GM12801 (cell line): Measurements from ENCODE around the gene TPCN2.

Experiments
- TF ChIP-seq, protein P1 (sequence below): IDR thresholded peaks from one replicate; pipeline ENCODE4 v1.5.1; 2011; ENCODE audit warnings: control low read depth; ENCODE audit not compliant: insufficient read length; ENCODE audit errors: extremely low read depth

TPCN2 gene

DNA sequence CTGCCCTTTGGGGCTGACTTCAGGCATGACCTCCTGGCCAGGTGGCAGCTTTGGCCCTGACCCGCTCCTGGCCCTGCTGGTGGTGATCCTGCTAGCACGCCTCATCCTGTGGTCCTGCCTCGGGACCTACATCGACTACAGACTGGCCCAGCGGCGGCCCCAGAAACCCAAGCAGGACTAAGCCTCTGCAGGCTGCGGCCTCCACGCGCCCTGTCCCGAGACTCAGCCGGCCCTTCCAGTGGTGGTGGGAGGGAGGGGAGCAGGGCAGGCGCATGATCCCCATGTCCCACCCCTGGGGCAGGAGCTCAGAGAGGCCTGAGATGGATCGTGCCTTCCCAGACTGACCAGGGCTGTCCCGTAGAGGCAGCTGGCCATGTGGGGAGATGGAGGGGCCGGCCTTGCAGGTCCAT is 109.1 kb downstream of the TPCN2 start:
- TF ChIP-seq, protein P1, sequence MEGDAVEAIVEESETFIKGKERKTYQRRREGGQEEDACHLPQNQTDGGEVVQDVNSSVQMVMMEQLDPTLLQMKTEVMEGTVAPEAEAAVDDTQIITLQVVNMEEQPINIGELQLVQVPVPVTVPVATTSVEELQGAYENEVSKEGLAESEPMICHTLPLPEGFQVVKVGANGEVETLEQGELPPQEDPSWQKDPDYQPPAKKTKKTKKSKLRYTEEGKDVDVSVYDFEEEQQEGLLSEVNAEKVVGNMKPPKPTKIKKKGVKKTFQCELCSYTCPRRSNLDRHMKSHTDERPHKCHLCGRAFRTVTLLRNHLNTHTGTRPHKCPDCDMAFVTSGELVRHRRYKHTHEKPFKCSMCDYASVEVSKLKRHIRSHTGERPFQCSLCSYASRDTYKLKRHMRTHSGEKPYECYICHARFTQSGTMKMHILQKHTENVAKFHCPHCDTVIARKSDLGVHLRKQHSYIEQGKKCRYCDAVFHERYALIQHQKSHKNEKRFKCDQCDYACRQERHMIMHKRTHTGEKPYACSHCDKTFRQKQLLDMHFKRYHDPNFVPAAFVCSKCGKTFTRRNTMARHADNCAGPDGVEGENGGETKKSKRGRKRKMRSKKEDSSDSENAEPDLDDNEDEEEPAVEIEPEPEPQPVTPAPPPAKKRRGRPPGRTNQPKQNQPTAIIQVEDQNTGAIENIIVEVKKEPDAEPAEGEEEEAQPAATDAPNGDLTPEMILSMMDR: no peak

DNA sequence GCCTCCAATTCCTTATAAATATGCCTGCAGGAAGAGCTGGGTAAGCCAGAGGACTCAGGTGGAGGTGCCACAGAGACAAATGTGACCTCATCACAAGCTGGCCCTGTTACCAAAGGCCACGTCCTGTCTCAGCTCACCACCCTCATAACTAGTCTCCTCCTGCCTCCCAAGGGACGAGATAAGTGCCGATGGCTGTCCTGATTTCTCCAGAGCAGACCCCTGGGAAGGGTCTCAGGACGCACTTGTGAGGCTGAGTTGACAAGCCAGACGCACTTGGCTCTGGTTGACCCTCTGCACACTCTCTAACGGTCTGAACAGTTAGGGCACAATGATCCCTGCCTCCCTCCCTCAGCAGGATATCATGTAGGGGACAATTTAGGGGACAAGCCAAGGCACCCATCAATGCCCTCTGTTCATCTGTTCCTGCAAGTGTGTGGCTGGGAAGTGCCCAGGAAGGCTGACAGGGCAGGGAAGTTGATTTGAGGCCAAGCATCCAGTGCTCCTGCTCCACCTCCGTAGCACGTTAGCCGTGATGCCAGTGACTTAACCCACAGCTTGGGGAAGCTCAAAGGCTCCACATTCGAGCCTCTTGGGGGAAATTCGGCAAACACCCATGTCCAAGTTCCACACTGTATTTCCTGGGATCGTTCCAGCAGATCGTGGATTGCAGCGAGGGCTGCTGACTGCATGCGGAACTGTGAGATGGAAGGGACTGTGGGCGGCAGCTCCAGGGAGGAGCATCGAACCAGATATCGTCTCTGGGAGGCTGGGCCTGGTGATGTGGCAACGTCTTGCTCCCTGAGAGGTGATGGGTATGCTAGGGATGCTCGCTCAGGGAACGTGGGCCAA is 109.8 kb downstream of the TPCN2 start:
- TF ChIP-seq, protein P1: no peak

DNA sequence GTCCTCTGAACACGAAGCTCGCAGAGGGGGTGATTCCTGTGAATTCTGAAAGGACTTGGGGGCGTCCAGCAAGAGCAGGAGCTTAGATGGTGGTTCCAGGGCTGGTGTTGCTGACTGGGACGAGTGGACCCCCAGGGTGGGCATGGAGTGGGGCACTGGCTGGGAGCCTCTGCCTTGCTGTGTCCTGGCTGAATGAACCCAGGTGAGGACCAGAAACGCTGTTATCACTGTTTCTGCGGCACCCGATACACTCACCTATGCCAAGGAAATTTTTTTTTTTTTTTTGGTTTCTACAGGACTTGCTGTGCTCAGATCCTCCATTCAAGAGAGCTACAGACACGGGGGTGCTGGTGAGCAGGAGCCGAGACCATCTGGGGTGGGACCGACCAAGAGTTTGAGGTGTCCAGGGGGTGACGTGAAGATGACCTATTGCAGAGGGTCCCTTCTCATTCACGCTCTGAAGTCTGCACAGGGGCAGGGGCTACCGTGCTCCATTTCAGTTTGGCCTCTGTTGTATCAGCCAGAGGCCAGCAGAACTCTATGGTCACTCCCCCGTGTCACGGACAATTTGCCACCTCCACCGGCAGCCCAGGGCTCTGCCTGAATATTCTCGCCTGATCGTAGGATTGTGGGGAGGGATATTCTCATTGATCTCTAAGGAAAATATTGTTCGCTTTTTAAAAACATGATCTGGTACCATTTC is 110.6 kb downstream of the TPCN2 start:
- TF ChIP-seq, protein P1: no peak

DNA sequence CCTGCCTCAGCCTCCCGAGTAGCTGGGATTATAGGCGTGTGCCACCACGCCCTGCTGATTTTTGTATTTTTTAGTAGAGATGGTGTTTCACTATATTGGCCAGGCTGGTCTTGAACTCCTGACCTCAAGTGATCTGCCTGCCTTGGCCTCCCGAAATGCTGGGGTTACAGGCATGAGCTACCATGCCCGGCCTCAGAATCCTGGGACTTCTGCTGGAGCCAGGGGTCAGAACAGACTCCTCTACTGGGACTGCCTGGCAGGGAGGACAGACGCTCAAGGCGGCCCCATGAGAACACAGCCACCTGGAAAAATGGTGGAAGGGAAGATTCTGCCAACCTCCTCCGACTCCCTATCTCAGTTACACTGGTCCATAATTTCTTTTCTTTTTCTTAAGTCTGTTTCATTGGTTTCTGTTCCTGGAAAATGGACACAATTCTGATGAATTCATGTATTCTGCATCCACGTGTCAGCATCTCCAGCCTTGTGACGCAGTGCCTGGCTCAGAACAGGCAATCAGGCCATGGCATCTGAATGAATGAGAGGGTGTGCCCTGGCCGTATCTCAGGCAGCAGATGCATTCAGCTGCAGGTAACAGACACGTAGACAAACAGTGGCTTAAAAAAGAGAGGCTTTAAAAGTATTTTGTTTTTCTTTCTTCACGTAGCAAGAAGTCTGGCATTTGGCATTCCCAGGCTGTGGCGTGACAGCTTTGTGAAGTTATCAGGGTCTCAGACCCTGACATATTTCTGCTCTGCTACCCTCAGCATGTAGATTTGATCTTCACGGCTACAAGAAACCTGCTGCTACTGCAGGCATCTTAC is 111.8 kb downstream of the TPCN2 start:
- TF ChIP-seq, protein P1: no peak

DNA sequence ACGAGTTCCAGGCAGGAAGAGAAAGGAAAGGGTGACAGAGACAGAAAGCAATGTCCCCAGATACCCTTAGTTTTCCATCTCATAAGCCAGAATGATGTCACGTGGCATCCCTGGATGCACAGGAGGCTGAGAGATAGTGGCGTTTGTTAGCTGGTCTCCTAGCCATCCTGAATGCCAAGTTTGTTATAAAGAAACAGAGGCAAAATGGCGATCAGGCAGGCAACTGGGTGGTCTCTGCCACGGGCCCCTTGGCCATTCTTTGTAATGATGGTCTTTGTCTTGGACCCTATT is 112.3 kb downstream of the TPCN2 start:
- TF ChIP-seq, protein P1: no peak

DNA sequence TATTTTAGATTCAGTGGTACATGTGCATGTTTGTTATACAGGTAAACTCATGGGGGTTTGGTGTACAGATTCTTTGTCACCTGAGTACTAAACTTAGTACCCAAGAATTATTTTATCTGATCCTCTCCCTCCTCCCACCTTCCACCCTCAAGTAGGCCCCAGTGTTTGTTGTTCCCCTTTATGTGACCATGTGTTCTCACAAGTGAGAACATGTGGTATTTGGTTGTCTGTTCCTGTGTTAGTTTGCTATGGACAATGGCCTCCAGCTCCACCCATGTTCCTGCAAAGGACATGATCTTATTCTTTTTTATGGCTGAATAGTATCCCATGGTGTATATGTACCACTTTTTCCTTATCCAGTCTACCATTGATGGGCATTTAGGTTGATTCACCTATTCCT is 113.8 kb downstream of the TPCN2 start:
- TF ChIP-seq, protein P1: no peak

DNA sequence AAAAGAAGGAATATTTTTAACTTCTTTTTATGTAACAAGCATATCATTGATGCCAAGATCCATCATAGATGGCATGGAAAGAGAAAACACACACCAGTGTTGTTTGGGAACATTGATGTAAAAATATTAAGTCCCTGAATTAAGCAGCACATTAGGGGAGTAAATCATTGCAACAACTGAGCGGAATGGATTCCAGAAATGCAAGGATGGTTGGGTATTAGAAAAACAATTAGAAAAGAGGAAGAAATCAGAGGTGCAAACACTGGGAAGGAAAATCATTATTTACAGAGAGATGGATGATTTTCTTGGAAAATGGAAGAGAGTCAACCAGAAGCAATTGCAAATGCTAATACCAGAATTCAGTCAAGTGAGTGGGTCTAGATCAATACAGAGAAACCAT is 115.1 kb downstream of the TPCN2 start:
- TF ChIP-seq, protein P1: no peak
